GM12864 (cell line): ENCODE measurements around the gene KRTAP1-4.

Experiments
- DNase-seq: peaks from one replicate; pipeline ENCODE4 v3.0.0-alpha.2; 2011; ENCODE audit warnings: low read depth
- H3K4me3 ChIP-seq: 2 replicates; pipeline ENCODE4 v1.5.1; 2011; ENCODE audit warnings: mild to moderate bottlenecking, low read depth, low read length, control low read depth
- CTCF ChIP-seq: IDR thresholded peaks from 2 replicates; pipeline ENCODE4 v1.5.1; 2011; ENCODE audit warnings: low read depth, mild to moderate bottlenecking, moderate library complexity, low read length, control low read depth, inconsistent platforms; ENCODE audit errors: missing control alignments

The KRTAP1-4 gene

DNA sequence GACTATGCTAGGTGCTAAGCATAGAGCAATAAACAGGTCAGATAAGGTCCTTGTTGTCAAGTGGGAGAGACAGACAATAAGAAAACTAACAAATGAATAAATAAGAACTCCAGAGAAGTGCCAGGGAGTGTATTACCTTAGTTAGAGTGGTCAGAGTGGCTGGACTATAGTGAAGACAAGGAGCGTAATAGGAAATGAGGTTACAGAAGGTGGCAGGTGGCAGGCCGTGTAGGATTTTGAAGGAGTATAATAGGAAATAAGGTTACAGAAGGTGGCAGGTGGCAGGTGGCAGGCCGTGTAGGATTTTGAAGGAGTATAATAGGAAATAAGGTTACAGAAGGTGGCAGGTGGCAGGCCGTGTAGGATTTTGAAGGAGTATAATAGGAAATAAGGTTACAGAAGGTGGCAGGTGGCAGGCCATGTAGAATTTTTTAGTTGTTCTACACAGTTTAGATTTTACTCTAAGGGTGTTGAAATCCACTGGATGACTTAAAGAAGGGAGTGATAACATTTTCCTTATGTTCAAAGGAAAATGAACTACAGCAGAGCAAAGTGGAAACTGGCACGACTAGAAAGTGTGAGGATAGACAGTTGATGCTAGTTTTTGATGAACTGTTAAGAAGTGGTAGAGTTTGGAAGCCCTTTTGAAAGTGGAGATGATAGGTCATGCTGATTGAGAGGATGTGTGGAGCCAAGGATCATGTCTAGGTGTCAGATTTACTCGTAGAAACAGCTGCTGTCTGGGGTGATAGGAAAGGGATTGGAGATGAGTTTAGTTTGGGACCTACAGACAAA lies 17.5 kb downstream of the KRTAP1-4 start:
- DNase-seq = no peak
- no peak for TF ChIP-seq CTCF
- no peak overlapping the region for H3K4me3 ChIP-seq

DNA sequence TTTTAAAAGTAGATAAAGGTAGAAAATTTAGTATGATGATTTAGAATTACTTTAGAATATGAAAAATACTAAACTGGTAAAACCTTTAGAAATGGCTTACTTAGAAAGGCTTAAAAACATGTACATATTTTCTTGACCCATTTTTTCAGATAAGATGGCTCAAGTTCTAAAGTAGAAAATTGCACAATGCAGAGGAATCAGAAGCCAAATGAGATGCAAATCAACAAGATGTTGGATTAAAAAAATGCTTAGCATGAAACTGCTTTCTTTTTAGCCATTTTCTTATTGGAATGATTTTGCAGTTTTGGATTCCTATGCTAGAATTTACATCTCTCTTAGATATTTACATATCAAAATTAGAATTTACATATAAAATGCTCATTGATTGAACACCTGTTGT lies 19.6 kb downstream of the KRTAP1-4 start:
- H3K4me3 ChIP-seq = no peak overlapping the region
- TF ChIP-seq CTCF = no peak
- no peak for DNase-seq

- no peak for TF ChIP-seq CTCF
- no peak overlapping the region for H3K4me3 ChIP-seq
- DNase-seq = no peak
These were observed 20.1 kb downstream of the KRTAP1-4 start for GRCh38 chr17:41009936-41010335.

GRCh38 chr17:41009301-41009760 lies 20.7 kb downstream of the KRTAP1-4 start:
- H3K4me3 ChIP-seq = no peak overlapping the region
- no peak for TF ChIP-seq CTCF
- DNase-seq = no peak

GRCh38 chr17:41008811-41009210 lies 21.2 kb downstream of the KRTAP1-4 start, which contains the start of gene KRTAP3-1:
Gene KRTAP3-1, minus strand, starts transcription at chr17:41009128. Its CDS starts 54 bp downstream, at chr17:41009074.
- TF ChIP-seq CTCF = no peak
- no peak for DNase-seq
- no peak within 1 kb of the TSS for H3K4me3 ChIP-seq

GRCh38 chr17:41004397-41004796 lies 25.6 kb downstream of the KRTAP1-4 start:
- DNase-seq = no peak
- no peak overlapping the region for H3K4me3 ChIP-seq
- no peak for TF ChIP-seq CTCF

GRCh38 chr17:41003926-41004325 lies 26.1 kb downstream of the KRTAP1-4 start:
- no peak for TF ChIP-seq CTCF
- DNase-seq = no peak

More at GRCh38 chr17:41003926-41004325, 26.1 kb downstream of the KRTAP1-4 start:
- no peak overlapping the region for H3K4me3 ChIP-seq
